Lower leg skin (tissue), 3 donors: ENCODE data around the gene UTP15.

Source experiments
- CTCF ChIP-seq, 3 donors: fragments of 450-650 bp; IDR thresholded peaks; one replicate each; pipeline ENCODE4 v1.5.1; 2016; ENCODE audit warnings: antibody characterized with exemption in 3 of 3, mild to moderate bottlenecking in 3 of 3, moderate library complexity in 2 of 3
- POLR2A ChIP-seq, 2 donors: fragments of 450-650 bp; IDR thresholded peaks; one replicate each; pipeline ENCODE4 v1.6.1; 2016 to 2017; ENCODE audit warnings: antibody characterized with exemption in 2 of 2, mild to moderate bottlenecking in 1 of 2, moderate library complexity in 1 of 2

- TF ChIP-seq CTCF (IDR thresholded peaks at IDR 0.05) (no peak), POLR2A (IDR thresholded peaks at IDR 0.05) (no peak)
Observed at GRCh38 chr5:73540192-73540591, 25.4 kb upstream of the UTP15 start.
